Endothelial cell of umbilical vein (primary cell): ENCODE results near the gene NES. TPM values are rescaled to one million over a fixed set of nuclear protein-coding genes. Genes with fewer than 3 reads are reported as not detected.

ENCODE experiments used
- BruUV-seq: library from RNA; stranded (reverse); fragments of 400-500 nt; replicated peaks from 2 replicates; lab custom pipeline; 2021; lab: Mats Ljungman, UMichigan
- CTCF ChIA-PET: fragments of 300-600, 350-600 bp; sonication (Branson Sonifier 250); formaldehyde crosslinking; loops from one replicate; lab custom pipeline; 2021; ENCODE audit warnings: antibody characterized with exemption, inconsistent platforms; lab: Charles Lee
- POLR2A ChIA-PET: fragments of 300-600, 350-600 bp; sonication (Branson Sonifier 250); formaldehyde crosslinking; loops from one replicate; lab custom pipeline; 2021; ENCODE audit warnings: antibody characterized with exemption, inconsistent platforms; lab: Charles Lee
- DNase-seq: peaks from one replicate; pipeline ENCODE4 v3.0.0-alpha.2; 2011; ENCODE audit warnings: low read depth, low spot score
- FAIRE-seq: peaks from 2 replicates; lab custom pipeline; 2011; peaks lifted over from hg19 to GRCh38; lab: Jason Lieb, UNC
- H2AFZ ChIP-seq: 2 replicates; pipeline ENCODE4 v1.6.0; 2012; ENCODE audit warnings: low read depth, low read length, control low read depth, inconsistent platforms
- H3K27ac ChIP-seq: 2 replicates; pipeline ENCODE4 v1.5.1; 2011; ENCODE audit warnings: low read depth, mild to moderate bottlenecking, control low read depth, low read length, moderate library complexity; ENCODE audit not compliant: insufficient read depth
- H3K27me3 ChIP-seq, 2 experiments: 2 replicates each; pipeline versions ENCODE4 v1.6.0 to v1.6.1; 2011; ENCODE audit warnings: low read length in 2 of 2, mixed read lengths in 1 of 2; ENCODE audit not compliant: control insufficient read depth in 2 of 2, insufficient read depth in 2 of 2
- H3K36me3 ChIP-seq, 2 experiments: 2 replicates in 1 of 2; 3 replicates in 1 of 2; pipeline ENCODE4 v1.5.1; 2011; ENCODE audit warnings: low read length in 2 of 2, mild to moderate bottlenecking in 1 of 2, moderate library complexity in 1 of 2; ENCODE audit not compliant: control insufficient read depth in 2 of 2, insufficient read depth in 2 of 2; ENCODE audit errors: extremely low read depth in 1 of 2
- H3K4me1 ChIP-seq: 3 replicates; pipeline ENCODE4 v1.5.1; 2011; ENCODE audit warnings: mild to moderate bottlenecking, low read length; ENCODE audit not compliant: control insufficient read depth, insufficient read depth; ENCODE audit errors: extremely low read depth
- H3K4me2 ChIP-seq: 2 replicates; pipeline ENCODE4 v1.6.1; 2011; ENCODE audit warnings: low read length, control low read depth, mixed read lengths; ENCODE audit not compliant: insufficient read depth
- H3K4me3 ChIP-seq, 3 experiments: fragments of 200-600 bp in 1 of 3; sonication (generic), shearing (Covaris generic) in 1 of 3; replicated peaks in 1 of 3; 2 replicates each; pipeline ENCODE4 v1.5.1; 2011 to 2016; ENCODE audit warnings: control low read depth in 3 of 3, low read length in 3 of 3, mild to moderate bottlenecking in 2 of 3, inconsistent platforms in 1 of 3, low read depth in 1 of 3, moderate library complexity in 1 of 3; ENCODE audit not compliant: insufficient read depth in 1 of 3
- H3K79me2 ChIP-seq: 2 replicates; pipeline ENCODE4 v1.6.0; 2012; ENCODE audit warnings: low read length, inconsistent platforms; ENCODE audit not compliant: control insufficient read depth, insufficient read depth
- H3K9ac ChIP-seq: replicated peaks from 2 replicates; pipeline ENCODE3; 2011; ENCODE audit warnings: low read length, control low read depth; ENCODE audit not compliant: insufficient read depth; ENCODE audit errors: extremely low read depth
- H3K9me1 ChIP-seq: replicated peaks from 3 replicates; pipeline ENCODE4 v1.6.0; 2011; ENCODE audit warnings: mild to moderate bottlenecking, low read length; ENCODE audit not compliant: control insufficient read depth, insufficient read depth; ENCODE audit errors: extremely low read depth
- H3K9me3 ChIP-seq: replicated peaks from 2 replicates; pipeline ENCODE4 v1.5.1; 2012; ENCODE audit warnings: low read length, inconsistent platforms; ENCODE audit not compliant: control insufficient read depth, insufficient read depth
- H4K20me1 ChIP-seq: replicated peaks from 2 replicates; pipeline ENCODE3; 2011; ENCODE audit warnings: mild to moderate bottlenecking, low read length; ENCODE audit not compliant: control insufficient read depth, insufficient read depth; ENCODE audit errors: extremely low read depth
- CTCF ChIP-seq, 2 donors: IDR thresholded peaks; 1 replicate in 1 of 2; 2 replicates in 1 of 2; pipeline ENCODE4 v1.5.1; 2011; ENCODE audit warnings: low read length in 2 of 2, mild to moderate bottlenecking in 2 of 2, moderate library complexity in 2 of 2, control low read depth in 1 of 2, inconsistent platforms in 1 of 2, low read depth in 1 of 2; ENCODE audit not compliant: insufficient read depth in 1 of 2; ENCODE audit errors: extremely low read depth in 1 of 2
- EZH2 ChIP-seq: IDR thresholded peaks from 2 replicates; pipeline ENCODE4 v1.6.1; 2012; ENCODE audit warnings: borderline replicate concordance, low read depth, mild to moderate bottlenecking, moderate library complexity, low read length, inconsistent platforms; ENCODE audit not compliant: severe bottlenecking
- dilution Hi-C: fragments of 300-500 bp; cut with MboI; formaldehyde crosslinking; loops from one replicate; pipeline ENCODE4 v1.15.0; 2019; ENCODE audit warnings: low sequenced_read_pairs; ENCODE audit not compliant: extremely low pct_ligation_motif_present
- intact Hi-C: fragments of 100-400 bp; cut with micrococcal nuclease; formaldehyde crosslinking; loops from one replicate; pipeline ENCODE4 v1.10.0; 2022
- polyA plus RNA-seq, 4 experiments: library from polyadenylated mRNA; depleted of rRNA in 3 of 4; stranded (reverse) in 3 of 4; unstranded in 1 of 4; fragments of >200 nt; gene quantifications; 2 replicates each; pipeline versions ENCODE4 v1.2.1 to v1.2.3, GENCODE V29; 2011 to 2012; ENCODE audit warnings: missing spikeins in 1 of 4
- total RNA-seq: library from RNA; stranded (reverse); gene quantifications from 2 replicates; pipeline ENCODE4 v1.2.3, GENCODE V29; 2021

The NES gene
- total and polyA plus RNA-seq, 2 donors (not counting 3 experiments of a cell fraction or from before 2014, with no cell fraction given) = 19.4 to 274 TPM

GRCh38 chr1:156689035-156689952, 12.1 kb upstream of the NES start:
- dilution Hi-C loops (no loop called here), intact Hi-C loops (loop anchor here (1.0 kb wide), 6 partner anchors 16 to 238 kb away; partner anchors contain the start of genes CRABP2, NTRK1 and PRCC)
- Histone ChIP-seq H3K27ac (no peak overlapping the region), H3K9ac (no peak overlapping the region), H3K9me3 (no peaks in the 10 kb centered on the region), H3K4me2 (peak overlapping the region; percentile 42), H3K27me3 (peaks cover 19 to 31% of the 10 kb centered on the region in 2 experiments), H3K9me1 (no peaks in the 10 kb centered on the region), H3K36me3 (no peaks in the 10 kb centered on the region), H3K4me3 (no peak overlapping the region), H2AFZ (peak overlapping the region; percentile 55), H3K4me1 (no peaks in the 10 kb centered on the region), H4K20me1 (no peaks in the 10 kb centered on the region), H3K79me2 (no peaks in the 10 kb centered on the region)
- BruUV-seq = no TSS peak
- TF ChIP-seq CTCF (IDR thresholded peaks at IDR 0.05; ENCODE audit: extremely low read depth in 1 of 2, insufficient read depth in 1 of 2, low read depth in 1 of 2, low read length in 2 of 2) (peak; percentile 87 to 93), EZH2 (no peak)
- ChIA-PET CTCF (interaction anchor here (0.6 to 16.7 kb wide), 67 partner anchors 11 to 401 kb away, joined by 3 to 546 read pairs (median 5); partner anchors contain the start of genes CRABP2, HAPLN2, HDGF and INSRR), POLR2A (interaction anchor here (0.9 to 1.1 kb wide), 3 partner anchors 15 to 39 kb away, joined by 3 to 6 read pairs (median 4); partner anchors contain the start of genes ISG20L2 and METTL25B)
- FAIRE-seq (peak; percentile 98), DNase-seq (peak; percentile 86)
